ENCODE measurements around the gene USP48.

USP48 gene

DNA sequence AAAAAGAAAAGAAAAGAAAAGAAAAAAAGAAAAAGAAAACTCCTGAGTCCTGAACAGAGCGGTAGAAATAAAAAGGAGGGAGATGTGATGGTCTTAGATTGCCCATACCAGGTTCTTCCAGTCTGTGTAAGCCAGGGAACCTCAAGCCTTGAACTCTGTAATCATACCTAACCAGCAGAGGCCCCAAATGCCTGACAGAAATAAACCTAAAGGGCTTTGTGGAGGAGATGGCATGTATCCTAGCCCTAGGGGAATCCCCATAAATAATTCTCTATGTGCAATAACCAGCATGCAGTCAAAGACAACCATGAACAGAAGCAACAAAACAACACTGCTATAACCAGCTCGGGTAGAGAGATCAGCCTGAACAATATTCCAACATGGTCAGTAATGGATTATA is 40.4 kb downstream of the USP48 start:
- H3K4me3 ChIP-seq (ENCODE audit: low read length) = no peak overlapping the region
- no peaks in the 10 kb centered on the region for H3K79me2 ChIP-seq (ENCODE audit: low read length)
- H3K4me2 ChIP-seq (ENCODE audit: low read length) = no peak overlapping the region
- no peaks in the 10 kb centered on the region for H3K4me1 ChIP-seq (ENCODE audit: low read length)
- no peak overlapping the region for H2AFZ ChIP-seq (ENCODE audit: low read depth, low read length)
- no peaks in the 10 kb centered on the region for H3K9me3 ChIP-seq (ENCODE audit: insufficient read depth, low read length)
- no peaks in the 10 kb centered on the region for H3K36me3 ChIP-seq (replicated peaks; ENCODE audit: low read depth, low read length)
- H3K27me3 ChIP-seq (ENCODE audit: low read depth, low read length) = no peaks in the 10 kb centered on the region
- H3K27ac ChIP-seq (ENCODE audit: low read length) = no peak overlapping the region
- TF ChIP-seq EZH2phosphoT487 (IDR thresholded peaks at IDR 0.05; ENCODE audit: low read depth) = no peak
- TF ChIP-seq, protein P1, sequence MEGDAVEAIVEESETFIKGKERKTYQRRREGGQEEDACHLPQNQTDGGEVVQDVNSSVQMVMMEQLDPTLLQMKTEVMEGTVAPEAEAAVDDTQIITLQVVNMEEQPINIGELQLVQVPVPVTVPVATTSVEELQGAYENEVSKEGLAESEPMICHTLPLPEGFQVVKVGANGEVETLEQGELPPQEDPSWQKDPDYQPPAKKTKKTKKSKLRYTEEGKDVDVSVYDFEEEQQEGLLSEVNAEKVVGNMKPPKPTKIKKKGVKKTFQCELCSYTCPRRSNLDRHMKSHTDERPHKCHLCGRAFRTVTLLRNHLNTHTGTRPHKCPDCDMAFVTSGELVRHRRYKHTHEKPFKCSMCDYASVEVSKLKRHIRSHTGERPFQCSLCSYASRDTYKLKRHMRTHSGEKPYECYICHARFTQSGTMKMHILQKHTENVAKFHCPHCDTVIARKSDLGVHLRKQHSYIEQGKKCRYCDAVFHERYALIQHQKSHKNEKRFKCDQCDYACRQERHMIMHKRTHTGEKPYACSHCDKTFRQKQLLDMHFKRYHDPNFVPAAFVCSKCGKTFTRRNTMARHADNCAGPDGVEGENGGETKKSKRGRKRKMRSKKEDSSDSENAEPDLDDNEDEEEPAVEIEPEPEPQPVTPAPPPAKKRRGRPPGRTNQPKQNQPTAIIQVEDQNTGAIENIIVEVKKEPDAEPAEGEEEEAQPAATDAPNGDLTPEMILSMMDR (IDR thresholded peaks at IDR 0.05; ENCODE audit: low read depth, low read length) = no peak
- no peak overlapping the region for H3K9ac ChIP-seq (ENCODE audit: low read length)
- no peaks in the 10 kb centered on the region for H4K20me1 ChIP-seq (ENCODE audit: insufficient read depth, low read length)

DNA sequence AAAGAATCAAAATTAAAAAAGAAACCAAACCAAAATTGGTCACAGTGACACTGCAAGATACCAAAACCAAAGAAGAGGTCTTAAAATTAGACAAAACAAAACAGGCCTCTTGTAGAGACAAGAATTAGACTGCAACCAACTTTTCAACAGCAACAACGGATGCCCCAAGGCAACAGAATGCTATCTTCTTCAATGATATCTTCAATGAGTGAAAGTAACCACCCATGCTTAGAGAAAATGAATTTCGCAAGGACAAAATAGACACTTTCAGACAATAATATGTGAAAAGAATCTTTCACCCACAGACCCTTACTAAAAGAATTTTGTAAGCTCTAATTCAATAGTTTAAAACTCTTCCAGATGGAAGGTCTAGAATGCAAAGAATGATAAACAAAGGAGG is 41.7 kb downstream of the USP48 start:
- Histone ChIP-seq H3K9me3 (ENCODE audit: insufficient read depth, low read length) (no peaks in the 10 kb centered on the region), H4K20me1 (ENCODE audit: insufficient read depth, low read length) (no peaks in the 10 kb centered on the region), H3K4me1 (ENCODE audit: low read length) (no peaks in the 10 kb centered on the region), H3K27me3 (ENCODE audit: low read depth, low read length) (no peaks in the 10 kb centered on the region), H3K9ac (ENCODE audit: low read length) (no peak overlapping the region), H2AFZ (ENCODE audit: low read depth, low read length) (no peak overlapping the region), H3K79me2 (ENCODE audit: low read length) (no peaks in the 10 kb centered on the region), H3K4me3 (ENCODE audit: low read length) (no peak overlapping the region), H3K4me2 (ENCODE audit: low read length) (no peak overlapping the region), H3K36me3 (replicated peaks; ENCODE audit: low read depth, low read length) (peaks cover 7% of the 10 kb centered on the region), H3K27ac (ENCODE audit: low read length) (no peak overlapping the region)
- TF ChIP-seq, protein P1 (IDR thresholded peaks at IDR 0.05; ENCODE audit: low read depth, low read length) = no peak
- no peak for TF ChIP-seq EZH2phosphoT487 (IDR thresholded peaks at IDR 0.05; ENCODE audit: low read depth)

DNA sequence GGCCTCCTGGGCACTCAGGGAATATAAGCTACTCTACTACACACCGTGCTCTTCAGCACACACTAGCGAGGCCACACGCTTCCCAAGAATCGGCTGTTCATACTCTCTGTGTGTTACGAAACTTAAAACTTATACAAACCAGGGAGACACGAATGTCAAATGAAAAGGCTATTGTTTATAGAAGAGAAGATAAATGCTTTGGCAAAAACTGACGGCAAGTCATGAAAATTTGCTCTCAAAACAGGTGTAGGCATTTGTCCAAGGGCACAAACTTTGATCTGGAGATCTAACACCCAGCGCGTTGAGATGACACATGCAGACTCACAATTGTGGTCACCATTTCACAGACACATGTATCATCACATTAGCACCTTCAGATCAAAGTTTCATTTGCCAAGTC is 46.1 kb downstream of the USP48 start:
- H3K36me3 ChIP-seq (replicated peaks; ENCODE audit: low read depth, low read length) = peaks cover 12% of the 10 kb centered on the region
- H3K4me3 ChIP-seq (ENCODE audit: low read length) = no peak overlapping the region
- no peaks in the 10 kb centered on the region for H3K27me3 ChIP-seq (ENCODE audit: low read depth, low read length)
- H3K4me2 ChIP-seq (ENCODE audit: low read length) = no peak overlapping the region
- H4K20me1 ChIP-seq (ENCODE audit: insufficient read depth, low read length) = peaks cover 3% of the 10 kb centered on the region; the same call in 1 of the 2 replicates
- H3K79me2 ChIP-seq (ENCODE audit: low read length) = no peaks in the 10 kb centered on the region
- H3K27ac ChIP-seq (ENCODE audit: low read length) = no peak overlapping the region
- TF ChIP-seq EZH2phosphoT487 (IDR thresholded peaks at IDR 0.05; ENCODE audit: low read depth) = no peak
- TF ChIP-seq, protein P1 (IDR thresholded peaks at IDR 0.05; ENCODE audit: low read depth, low read length) = no peak
- no peaks in the 10 kb centered on the region for H3K9me3 ChIP-seq (ENCODE audit: insufficient read depth, low read length)
- no peaks in the 10 kb centered on the region for H3K4me1 ChIP-seq (ENCODE audit: low read length)
- H3K9ac ChIP-seq (ENCODE audit: low read length) = no peak overlapping the region
- H2AFZ ChIP-seq (ENCODE audit: low read depth, low read length) = no peak overlapping the region

DNA sequence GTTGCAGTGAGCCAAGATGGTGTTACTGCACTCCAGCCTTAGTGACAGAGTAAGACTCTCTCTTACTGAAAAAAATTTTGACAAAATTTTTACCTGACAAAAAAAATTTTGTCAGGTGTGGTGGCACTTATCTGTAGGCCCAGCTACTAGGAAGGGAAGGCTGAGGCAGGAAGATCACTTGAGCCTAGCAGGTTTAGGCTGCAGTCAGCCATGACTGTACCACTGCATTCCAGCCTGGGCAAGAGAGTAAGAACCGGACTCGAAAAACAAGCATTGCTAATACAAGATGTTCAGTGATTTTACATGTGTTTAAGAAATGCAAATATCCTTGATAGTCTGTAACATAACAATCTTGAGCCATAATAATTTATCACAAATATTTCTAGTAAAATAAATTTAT is 46.9 kb downstream of the USP48 start:
- no peak overlapping the region for H3K27ac ChIP-seq (ENCODE audit: low read length)
- no peaks in the 10 kb centered on the region for H3K4me1 ChIP-seq (ENCODE audit: low read length)
- H3K36me3 ChIP-seq (replicated peaks; ENCODE audit: low read depth, low read length) = peaks cover 12% of the 10 kb centered on the region
- H2AFZ ChIP-seq (ENCODE audit: low read depth, low read length) = no peak overlapping the region
- no peaks in the 10 kb centered on the region for H3K9me3 ChIP-seq (ENCODE audit: insufficient read depth, low read length)
- H3K27me3 ChIP-seq (ENCODE audit: low read depth, low read length) = no peaks in the 10 kb centered on the region
- H3K79me2 ChIP-seq (ENCODE audit: low read length) = no peaks in the 10 kb centered on the region
- no peak overlapping the region for H3K4me3 ChIP-seq (ENCODE audit: low read length)
- no peak for TF ChIP-seq EZH2phosphoT487 (IDR thresholded peaks at IDR 0.05; ENCODE audit: low read depth)
- TF ChIP-seq, protein P1 (IDR thresholded peaks at IDR 0.05; ENCODE audit: low read depth, low read length) = no peak
- H3K9ac ChIP-seq (ENCODE audit: low read length) = no peak overlapping the region
- no peak overlapping the region for H3K4me2 ChIP-seq (ENCODE audit: low read length)
- peaks cover 3% of the 10 kb centered on the region; the same call in 1 of the 2 replicates for H4K20me1 ChIP-seq (ENCODE audit: insufficient read depth, low read length)
